Measurements from ENCODE around the gene LRP2.

GRCh38 chr2:169259402-169259801, 102.9 kb downstream of the LRP2 start:
- no peak for TF ChIP-seq CTCF (optimal IDR thresholded peaks at IDR 0.05 in 1 of 3, IDR thresholded peaks at IDR 0.05 in 1 of 3, conservative IDR thresholded peaks at IDR 0.05 in 1 of 3; ENCODE audit: extremely low read depth in 1 of 3, insufficient read depth in 2 of 3, low read length in 3 of 3)
- no peak for TF ChIP-seq EZH2 (IDR thresholded peaks at IDR 0.05; ENCODE audit: low read length)

Measured in keratinocyte (primary cell).